ENCODE data around the gene SORBS1.
A peak's percentile ranks its signal among the peaks of the same experiment; 100 is the strongest.

SORBS1 gene

DNA sequence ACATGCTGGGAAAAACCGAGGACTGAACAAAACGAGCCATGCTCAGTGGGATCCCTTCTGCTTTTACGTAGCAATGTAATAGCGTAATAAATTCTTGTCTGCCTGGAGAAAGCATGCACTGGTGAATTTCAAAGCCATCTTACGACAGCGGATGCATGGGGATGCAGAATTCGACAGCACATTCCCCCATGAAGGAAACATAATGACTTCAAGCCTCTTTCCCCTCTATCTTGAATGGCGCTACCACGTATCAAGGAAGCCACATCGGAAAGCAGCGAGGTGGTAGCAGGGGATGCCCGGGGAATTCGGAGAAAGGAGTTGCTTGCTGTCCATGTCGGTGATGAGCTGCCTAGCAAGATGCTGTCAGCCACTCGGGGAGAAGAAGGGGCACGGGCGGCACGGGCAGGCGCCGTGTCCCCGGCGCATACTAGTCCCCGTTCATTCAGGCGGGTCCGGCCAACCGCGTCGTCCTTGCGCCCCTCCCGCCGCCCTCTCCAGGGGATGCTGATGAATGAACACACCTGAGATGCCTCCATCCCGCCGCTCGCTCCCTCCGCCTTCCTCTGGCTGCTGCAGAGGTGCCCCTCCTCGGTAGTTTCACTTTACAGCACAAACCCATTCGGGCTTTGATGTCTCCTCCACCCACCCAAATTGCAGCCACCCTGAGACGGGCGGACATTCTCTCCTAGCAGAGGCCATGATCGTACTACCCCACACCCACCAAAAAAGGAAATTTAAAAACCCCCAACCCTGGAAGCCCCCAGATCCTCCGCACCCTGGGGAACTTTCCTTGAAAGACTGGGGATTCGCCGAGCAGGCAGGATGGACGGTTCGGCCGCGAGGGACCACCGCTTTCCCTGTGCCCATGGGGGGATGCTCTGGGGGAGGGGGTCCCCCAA is 644 bp downstream of the SORBS1 start (continued):
- TF ChIP-seq, protein P1, sequence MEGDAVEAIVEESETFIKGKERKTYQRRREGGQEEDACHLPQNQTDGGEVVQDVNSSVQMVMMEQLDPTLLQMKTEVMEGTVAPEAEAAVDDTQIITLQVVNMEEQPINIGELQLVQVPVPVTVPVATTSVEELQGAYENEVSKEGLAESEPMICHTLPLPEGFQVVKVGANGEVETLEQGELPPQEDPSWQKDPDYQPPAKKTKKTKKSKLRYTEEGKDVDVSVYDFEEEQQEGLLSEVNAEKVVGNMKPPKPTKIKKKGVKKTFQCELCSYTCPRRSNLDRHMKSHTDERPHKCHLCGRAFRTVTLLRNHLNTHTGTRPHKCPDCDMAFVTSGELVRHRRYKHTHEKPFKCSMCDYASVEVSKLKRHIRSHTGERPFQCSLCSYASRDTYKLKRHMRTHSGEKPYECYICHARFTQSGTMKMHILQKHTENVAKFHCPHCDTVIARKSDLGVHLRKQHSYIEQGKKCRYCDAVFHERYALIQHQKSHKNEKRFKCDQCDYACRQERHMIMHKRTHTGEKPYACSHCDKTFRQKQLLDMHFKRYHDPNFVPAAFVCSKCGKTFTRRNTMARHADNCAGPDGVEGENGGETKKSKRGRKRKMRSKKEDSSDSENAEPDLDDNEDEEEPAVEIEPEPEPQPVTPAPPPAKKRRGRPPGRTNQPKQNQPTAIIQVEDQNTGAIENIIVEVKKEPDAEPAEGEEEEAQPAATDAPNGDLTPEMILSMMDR (tag by site-specific recombination; IDR thresholded peaks at IDR 0.05): peak; percentile 12; the same call in 1 of the 2 replicates
- TF ChIP-seq ZNF341 (tag by site-specific recombination; IDR thresholded peaks at IDR 0.05; ENCODE audit: low read depth) (peak; percentile 68), ZFP69B (tag by site-specific recombination; IDR thresholded peaks at IDR 0.05) (no peak), ZSCAN30 (tag by site-specific recombination; IDR thresholded peaks at IDR 0.05) (peak; percentile 7; the same call in 1 of the 2 replicates), ZNF701 (tag by site-specific recombination; IDR thresholded peaks at IDR 0.05) (no peak), ZNF707 (tag by site-specific recombination; IDR thresholded peaks at IDR 0.05) (no peak), ZNF23 (tag by site-specific recombination; IDR thresholded peaks at IDR 0.05; ENCODE audit: borderline replicate concordance) (no peak)
- TF ChIP-seq, protein P2, sequence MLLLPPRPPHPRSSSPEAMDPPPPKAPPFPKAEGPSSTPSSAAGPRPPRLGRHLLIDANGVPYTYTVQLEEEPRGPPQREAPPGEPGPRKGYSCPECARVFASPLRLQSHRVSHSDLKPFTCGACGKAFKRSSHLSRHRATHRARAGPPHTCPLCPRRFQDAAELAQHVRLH (tag by site-specific recombination; IDR thresholded peaks at IDR 0.05): no peak
- TF ChIP-seq, protein P3, sequence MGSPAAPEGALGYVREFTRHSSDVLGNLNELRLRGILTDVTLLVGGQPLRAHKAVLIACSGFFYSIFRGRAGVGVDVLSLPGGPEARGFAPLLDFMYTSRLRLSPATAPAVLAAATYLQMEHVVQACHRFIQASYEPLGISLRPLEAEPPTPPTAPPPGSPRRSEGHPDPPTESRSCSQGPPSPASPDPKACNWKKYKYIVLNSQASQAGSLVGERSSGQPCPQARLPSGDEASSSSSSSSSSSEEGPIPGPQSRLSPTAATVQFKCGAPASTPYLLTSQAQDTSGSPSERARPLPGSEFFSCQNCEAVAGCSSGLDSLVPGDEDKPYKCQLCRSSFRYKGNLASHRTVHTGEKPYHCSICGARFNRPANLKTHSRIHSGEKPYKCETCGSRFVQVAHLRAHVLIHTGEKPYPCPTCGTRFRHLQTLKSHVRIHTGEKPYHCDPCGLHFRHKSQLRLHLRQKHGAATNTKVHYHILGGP (tag by site-specific recombination; IDR thresholded peaks at IDR 0.05): no peak
- TF ChIP-seq, protein P4, sequence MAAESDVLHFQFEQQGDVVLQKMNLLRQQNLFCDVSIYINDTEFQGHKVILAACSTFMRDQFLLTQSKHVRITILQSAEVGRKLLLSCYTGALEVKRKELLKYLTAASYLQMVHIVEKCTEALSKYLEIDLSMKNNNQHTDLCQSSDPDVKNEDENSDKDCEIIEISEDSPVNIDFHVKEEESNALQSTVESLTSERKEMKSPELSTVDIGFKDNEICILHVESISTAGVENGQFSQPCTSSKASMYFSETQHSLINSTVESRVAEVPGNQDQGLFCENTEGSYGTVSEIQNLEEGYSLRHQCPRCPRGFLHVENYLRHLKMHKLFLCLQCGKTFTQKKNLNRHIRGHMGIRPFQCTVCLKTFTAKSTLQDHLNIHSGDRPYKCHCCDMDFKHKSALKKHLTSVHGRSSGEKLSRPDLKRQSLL (tag by site-specific recombination; IDR thresholded peaks at IDR 0.05): no peak
- TF ChIP-seq, protein P5, sequence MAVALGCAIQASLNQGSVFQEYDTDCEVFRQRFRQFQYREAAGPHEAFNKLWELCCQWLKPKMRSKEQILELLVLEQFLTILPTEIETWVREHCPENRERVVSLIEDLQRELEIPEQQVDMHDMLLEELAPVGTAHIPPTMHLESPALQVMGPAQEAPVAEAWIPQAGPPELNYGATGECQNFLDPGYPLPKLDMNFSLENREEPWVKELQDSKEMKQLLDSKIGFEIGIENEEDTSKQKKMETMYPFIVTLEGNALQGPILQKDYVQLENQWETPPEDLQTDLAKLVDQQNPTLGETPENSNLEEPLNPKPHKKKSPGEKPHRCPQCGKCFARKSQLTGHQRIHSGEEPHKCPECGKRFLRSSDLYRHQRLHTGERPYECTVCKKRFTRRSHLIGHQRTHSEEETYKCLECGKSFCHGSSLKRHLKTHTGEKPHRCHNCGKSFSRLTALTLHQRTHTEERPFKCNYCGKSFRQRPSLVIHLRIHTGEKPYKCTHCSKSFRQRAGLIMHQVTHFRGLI (tag by site-specific recombination; IDR thresholded peaks at IDR 0.05): no peak
- TF ChIP-seq, protein P6, sequence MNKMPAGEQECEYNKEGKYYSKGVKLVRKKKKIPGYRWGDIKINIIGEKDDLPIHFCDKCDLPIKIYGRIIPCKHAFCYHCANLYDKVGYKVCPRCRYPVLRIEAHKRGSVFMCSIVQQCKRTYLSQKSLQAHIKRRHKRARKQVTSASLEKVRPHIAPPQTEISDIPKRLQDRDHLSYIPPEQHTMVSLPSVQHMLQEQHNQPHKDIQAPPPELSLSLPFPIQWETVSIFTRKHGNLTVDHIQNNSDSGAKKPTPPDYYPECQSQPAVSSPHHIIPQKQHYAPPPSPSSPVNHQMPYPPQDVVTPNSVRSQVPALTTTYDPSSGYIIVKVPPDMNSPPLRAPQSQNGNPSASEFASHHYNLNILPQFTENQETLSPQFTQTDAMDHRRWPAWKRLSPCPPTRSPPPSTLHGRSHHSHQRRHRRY (tag by site-specific recombination; IDR thresholded peaks at IDR 0.05): no peak
- TF ChIP-seq, protein P7, sequence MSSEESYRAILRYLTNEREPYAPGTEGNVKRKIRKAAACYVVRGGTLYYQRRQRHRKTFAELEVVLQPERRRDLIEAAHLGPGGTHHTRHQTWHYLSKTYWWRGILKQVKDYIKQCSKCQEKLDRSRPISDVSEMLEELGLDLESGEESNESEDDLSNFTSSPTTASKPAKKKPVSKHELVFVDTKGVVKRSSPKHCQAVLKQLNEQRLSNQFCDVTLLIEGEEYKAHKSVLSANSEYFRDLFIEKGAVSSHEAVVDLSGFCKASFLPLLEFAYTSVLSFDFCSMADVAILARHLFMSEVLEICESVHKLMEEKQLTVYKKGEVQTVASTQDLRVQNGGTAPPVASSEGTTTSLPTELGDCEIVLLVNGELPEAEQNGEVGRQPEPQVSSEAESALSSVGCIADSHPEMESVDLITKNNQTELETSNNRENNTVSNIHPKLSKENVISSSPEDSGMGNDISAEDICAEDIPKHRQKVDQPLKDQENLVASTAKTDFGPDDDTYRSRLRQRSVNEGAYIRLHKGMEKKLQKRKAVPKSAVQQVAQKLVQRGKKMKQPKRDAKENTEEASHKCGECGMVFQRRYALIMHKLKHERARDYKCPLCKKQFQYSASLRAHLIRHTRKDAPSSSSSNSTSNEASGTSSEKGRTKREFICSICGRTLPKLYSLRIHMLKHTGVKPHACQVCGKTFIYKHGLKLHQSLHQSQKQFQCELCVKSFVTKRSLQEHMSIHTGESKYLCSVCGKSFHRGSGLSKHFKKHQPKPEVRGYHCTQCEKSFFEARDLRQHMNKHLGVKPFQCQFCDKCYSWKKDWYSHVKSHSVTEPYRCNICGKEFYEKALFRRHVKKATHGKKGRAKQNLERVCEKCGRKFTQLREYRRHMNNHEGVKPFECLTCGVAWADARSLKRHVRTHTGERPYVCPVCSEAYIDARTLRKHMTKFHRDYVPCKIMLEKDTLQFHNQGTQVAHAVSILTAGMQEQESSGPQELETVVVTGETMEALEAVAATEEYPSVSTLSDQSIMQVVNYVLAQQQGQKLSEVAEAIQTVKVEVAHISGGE (tag by site-specific recombination; conservative IDR thresholded peaks at IDR 0.05; ENCODE audit: low read depth): peak; percentile 56; the same call in 1 of the 2 replicates
- TF ChIP-seq, protein P8, sequence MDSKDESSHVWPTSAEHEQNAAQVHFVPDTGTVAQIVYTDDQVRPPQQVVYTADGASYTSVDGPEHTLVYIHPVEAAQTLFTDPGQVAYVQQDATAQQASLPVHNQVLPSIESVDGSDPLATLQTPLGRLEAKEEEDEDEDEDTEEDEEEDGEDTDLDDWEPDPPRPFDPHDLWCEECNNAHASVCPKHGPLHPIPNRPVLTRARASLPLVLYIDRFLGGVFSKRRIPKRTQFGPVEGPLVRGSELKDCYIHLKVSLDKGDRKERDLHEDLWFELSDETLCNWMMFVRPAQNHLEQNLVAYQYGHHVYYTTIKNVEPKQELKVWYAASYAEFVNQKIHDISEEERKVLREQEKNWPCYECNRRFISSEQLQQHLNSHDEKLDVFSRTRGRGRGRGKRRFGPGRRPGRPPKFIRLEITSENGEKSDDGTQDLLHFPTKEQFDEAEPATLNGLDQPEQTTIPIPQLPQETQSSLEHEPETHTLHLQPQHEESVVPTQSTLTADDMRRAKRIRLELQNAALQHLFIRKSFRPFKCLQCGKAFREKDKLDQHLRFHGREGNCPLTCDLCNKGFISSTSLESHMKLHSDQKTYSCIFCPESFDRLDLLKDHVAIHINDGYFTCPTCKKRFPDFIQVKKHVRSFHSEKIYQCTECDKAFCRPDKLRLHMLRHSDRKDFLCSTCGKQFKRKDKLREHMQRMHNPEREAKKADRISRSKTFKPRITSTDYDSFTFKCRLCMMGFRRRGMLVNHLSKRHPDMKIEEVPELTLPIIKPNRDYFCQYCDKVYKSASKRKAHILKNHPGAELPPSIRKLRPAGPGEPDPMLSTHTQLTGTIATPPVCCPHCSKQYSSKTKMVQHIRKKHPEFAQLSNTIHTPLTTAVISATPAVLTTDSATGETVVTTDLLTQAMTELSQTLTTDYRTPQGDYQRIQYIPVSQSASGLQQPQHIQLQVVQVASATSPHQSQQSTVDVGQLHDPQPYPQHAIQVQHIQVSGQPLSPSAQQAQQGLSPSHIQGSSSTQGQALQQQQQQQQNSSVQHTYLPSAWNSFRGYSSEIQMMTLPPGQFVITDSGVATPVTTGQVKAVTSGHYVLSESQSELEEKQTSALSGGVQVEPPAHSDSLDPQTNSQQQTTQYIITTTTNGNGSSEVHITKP (tag by site-specific recombination; IDR thresholded peaks at IDR 0.05): no peak
- TF ChIP-seq, protein P9, sequence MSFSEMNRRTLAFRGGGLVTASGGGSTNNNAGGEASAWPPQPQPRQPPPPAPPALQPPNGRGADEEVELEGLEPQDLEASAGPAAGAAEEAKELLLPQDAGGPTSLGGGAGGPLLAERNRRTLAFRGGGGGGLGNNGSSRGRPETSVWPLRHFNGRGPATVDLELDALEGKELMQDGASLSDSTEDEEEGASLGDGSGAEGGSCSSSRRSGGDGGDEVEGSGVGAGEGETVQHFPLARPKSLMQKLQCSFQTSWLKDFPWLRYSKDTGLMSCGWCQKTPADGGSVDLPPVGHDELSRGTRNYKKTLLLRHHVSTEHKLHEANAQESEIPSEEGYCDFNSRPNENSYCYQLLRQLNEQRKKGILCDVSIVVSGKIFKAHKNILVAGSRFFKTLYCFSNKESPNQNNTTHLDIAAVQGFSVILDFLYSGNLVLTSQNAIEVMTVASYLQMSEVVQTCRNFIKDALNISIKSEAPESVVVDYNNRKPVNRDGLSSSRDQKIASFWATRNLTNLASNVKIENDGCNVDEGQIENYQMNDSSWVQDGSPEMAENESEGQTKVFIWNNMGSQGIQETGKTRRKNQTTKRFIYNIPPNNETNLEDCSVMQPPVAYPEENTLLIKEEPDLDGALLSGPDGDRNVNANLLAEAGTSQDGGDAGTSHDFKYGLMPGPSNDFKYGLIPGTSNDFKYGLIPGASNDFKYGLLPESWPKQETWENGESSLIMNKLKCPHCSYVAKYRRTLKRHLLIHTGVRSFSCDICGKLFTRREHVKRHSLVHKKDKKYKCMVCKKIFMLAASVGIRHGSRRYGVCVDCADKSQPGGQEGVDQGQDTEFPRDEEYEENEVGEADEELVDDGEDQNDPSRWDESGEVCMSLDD (tag by site-specific recombination; IDR thresholded peaks at IDR 0.05): 0 out of 2 replicates have a peak, but pooled peaks have one; percentile 56
- TF ChIP-seq, protein P10, sequence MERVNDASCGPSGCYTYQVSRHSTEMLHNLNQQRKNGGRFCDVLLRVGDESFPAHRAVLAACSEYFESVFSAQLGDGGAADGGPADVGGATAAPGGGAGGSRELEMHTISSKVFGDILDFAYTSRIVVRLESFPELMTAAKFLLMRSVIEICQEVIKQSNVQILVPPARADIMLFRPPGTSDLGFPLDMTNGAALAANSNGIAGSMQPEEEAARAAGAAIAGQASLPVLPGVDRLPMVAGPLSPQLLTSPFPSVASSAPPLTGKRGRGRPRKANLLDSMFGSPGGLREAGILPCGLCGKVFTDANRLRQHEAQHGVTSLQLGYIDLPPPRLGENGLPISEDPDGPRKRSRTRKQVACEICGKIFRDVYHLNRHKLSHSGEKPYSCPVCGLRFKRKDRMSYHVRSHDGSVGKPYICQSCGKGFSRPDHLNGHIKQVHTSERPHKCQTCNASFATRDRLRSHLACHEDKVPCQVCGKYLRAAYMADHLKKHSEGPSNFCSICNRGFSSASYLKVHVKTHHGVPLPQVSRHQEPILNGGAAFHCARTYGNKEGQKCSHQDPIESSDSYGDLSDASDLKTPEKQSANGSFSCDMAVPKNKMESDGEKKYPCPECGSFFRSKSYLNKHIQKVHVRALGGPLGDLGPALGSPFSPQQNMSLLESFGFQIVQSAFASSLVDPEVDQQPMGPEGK (tag by site-specific recombination; IDR thresholded peaks at IDR 0.05): peak; percentile 53

All from HEK293 (cell line).